GM19043 (cell line): ENCODE results near the gene CARM1.

Experiments used
- ATAC-seq: cut with Tn5 transposase; IDR thresholded peaks from one replicate; pipeline ENCODE4 v1.9.1; 2021; ENCODE audit warnings: low read depth; ENCODE audit not compliant: unreplicated experiment

CARM1 gene

DNA sequence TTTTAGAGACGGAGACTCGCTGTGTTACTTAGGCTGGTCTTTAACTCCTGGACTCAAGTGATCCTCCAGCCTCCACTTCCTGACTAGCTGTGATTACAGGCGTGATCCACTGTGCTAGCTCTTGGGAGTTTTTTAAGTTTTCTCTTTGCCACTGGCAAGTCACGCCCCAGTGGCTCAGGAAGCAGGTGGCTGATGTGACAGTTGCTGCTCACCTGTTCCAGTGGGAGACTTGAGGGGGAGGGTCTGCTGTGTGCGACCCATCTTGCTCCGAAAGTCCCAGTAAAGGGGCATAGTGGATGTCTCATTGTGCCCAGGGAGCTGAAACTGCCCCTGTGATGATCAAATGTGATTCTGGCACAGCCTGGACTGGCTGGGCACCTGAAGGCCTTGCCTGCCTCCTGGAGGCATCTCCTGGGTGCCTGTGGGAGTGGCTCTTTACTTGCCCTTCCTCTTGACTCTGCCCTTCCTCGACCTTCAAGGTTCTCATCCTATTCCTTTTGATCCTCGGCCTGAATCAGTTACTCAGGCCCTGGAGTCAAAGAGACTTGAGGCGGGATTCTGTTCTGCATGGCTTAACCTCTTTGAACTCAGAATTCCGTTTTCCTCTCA lies 97.3 kb downstream of the CARM1 start:
- ATAC-seq: no peak

DNA sequence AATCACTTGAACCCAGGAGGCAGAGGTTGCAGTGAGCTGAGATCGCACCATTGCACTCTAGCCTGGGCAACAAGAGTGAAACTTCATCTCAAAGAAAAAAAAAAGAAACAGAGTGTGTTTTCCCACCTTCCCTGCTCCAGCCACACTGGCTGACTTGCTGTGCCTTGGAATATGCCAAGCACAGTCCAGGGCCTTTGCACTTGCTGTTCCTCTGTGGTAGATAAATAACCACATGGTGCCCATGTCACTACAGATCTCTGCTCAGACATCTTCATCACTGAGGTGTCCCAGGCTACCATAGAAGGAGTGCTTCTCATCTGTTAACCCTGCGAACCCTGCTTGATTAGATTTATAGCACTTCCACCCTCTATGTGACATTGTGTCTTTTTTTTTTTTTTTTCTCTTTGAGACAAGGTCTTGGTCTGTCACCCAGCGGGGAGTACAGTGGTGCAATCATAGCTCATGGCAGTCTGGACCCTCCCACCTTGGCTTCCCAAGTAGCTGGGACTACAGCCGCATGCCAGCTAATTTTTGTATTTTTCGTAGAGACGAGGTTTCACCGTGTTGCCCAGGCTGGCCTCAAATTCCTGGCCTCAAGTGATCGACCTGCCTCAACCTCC lies 99.9 kb downstream of the CARM1 start:
- no peak for ATAC-seq
